Activated CD8-positive, alpha-beta T cell treated with anti-CD3 and anti-CD28 coated beads for 36 hours (primary cell): Measurements from ENCODE around the gene USP17L30. TPM values are rescaled to one million over a fixed set of nuclear protein-coding genes. Genes with fewer than 3 reads are reported as not detected.
"Not testable (repeated sequence)": the region's sequence is repeated elsewhere in the genome, so short reads cannot be mapped to it uniquely, and the experiment has no call there.

ENCODE experiments used
- ATAC-seq: fragments of 200-7000 bp; cut with Tn5 transposase; one replicate; pipeline ENCODE4 v1.10.0; 2021; ENCODE audit warnings: mild to moderate bottlenecking, moderate library complexity
- CTCF ChIA-PET: fragments of 350-600 bp; sonication (Branson Sonifier 250); formaldehyde crosslinking; loops from one replicate; lab custom pipeline; 2021; ENCODE audit warnings: antibody characterized with exemption; lab: Charles Lee
- POLR2A ChIA-PET: fragments of 350-600 bp; sonication (Branson Sonifier 250); formaldehyde crosslinking; loops from one replicate; lab custom pipeline; 2021; ENCODE audit warnings: antibody characterized with exemption; lab: Charles Lee
- DNase-seq: peaks from one replicate; pipeline ENCODE4 v3.0.0-alpha.2; 2020
- H3K27ac Mint-ChIP-seq: one replicate; pipeline ENCODE4 v1.8.0; 2021; ENCODE audit warnings: mild to moderate bottlenecking, mixed read lengths
- H3K27me3 Mint-ChIP-seq: one replicate; pipeline ENCODE4 v1.8.0; 2021; ENCODE audit warnings: mixed read lengths
- H3K36me3 Mint-ChIP-seq: one replicate; pipeline ENCODE4 v1.8.0; 2021; ENCODE audit warnings: low read depth, mixed read lengths
- H3K4me1 Mint-ChIP-seq: one replicate; pipeline ENCODE4 v1.8.0; 2021; ENCODE audit warnings: low read depth, mixed read lengths
- H3K4me3 Mint-ChIP-seq: one replicate; pipeline ENCODE4 v1.8.0; 2021; ENCODE audit warnings: mild to moderate bottlenecking, moderate library complexity, mixed read lengths
- H3K9me3 Mint-ChIP-seq: one replicate; pipeline ENCODE4 v1.8.0; 2021; ENCODE audit warnings: mixed read lengths
- intact Hi-C: fragments of 100-400 bp; cut with micrococcal nuclease; formaldehyde crosslinking; loops from one replicate; pipeline ENCODE4 v1.10.0; 2022
- total RNA-seq, 2 experiments: library from RNA; stranded (reverse); gene quantifications; one replicate each; pipeline ENCODE4 v1.2.3, GENCODE V29; 2021

Gene USP17L30, protein sequence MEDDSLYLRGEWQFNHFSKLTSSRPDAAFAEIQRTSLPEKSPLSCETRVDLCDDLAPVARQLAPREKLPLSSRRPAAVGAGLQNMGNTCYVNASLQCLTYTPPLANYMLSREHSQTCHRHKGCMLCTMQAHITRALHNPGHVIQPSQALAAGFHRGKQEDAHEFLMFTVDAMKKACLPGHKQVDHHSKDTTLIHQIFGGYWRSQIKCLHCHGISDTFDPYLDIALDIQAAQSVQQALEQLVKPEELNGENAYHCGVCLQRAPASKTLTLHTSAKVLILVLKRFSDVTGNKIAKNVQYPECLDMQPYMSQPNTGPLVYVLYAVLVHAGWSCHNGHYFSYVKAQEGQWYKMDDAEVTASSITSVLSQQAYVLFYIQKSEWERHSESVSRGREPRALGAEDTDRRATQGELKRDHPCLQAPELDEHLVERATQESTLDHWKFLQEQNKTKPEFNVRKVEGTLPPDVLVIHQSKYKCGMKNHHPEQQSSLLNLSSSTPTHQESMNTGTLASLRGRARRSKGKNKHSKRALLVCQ
- not detected for total RNA-seq

DNA sequence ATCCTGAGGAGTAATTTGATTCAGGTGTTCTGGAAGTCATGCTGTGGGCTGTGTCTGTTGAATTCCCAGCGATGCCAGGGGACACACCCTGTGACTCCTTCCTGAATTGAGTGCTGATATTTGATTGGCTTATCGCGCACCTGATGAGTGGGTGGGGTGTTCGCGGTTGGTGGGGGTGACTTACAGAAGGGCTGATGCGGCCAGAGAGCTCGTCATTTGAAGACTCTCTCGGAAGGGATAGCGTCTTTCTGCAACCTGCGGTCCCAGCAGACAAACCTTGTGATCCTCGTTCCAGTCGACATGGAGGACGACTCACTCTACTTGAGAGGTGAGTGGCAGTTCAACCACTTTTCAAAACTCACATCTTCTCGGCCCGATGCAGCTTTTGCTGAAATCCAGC lies at the start of gene USP17L30:
TSS of gene USP17L30 (plus strand) at position 301 of the 400 bp plus-strand sequence. CDS start at position 301, 0 bp downstream.
- H3K4me1 Mint-ChIP-seq, H3K27ac Mint-ChIP-seq, H3K36me3 Mint-ChIP-seq, CTCF ChIA-PET, H3K27me3 Mint-ChIP-seq, DNase-seq, H3K9me3 Mint-ChIP-seq, H3K4me3 Mint-ChIP-seq, intact Hi-C loops, ATAC-seq, POLR2A ChIA-PET: not testable (repeated sequence)

DNA sequence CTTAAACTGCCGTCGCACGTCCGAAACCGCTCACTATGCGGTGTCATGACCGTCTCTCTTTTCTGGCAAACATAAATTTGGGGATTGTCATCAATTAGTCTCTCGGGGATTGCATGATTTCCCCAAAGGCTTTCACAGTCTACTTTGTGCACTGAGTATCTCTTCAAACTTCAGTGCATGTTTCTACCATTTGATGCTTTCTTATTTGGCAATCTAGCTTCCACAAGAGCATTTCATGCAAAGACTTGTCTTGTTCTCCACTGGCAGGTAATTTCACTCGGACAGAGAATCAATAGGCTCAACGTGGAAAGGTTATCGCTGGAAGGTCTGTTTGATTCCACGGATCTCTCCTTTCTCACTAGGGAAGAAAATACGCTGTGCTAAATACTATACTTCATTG lies 38.7 kb upstream of the USP17L30 start:
- POLR2A ChIA-PET, intact Hi-C loops, H3K4me1 Mint-ChIP-seq, H3K27ac Mint-ChIP-seq, H3K36me3 Mint-ChIP-seq, DNase-seq, CTCF ChIA-PET, ATAC-seq, H3K4me3 Mint-ChIP-seq, H3K27me3 Mint-ChIP-seq, H3K9me3 Mint-ChIP-seq: not testable (repeated sequence)

DNA sequence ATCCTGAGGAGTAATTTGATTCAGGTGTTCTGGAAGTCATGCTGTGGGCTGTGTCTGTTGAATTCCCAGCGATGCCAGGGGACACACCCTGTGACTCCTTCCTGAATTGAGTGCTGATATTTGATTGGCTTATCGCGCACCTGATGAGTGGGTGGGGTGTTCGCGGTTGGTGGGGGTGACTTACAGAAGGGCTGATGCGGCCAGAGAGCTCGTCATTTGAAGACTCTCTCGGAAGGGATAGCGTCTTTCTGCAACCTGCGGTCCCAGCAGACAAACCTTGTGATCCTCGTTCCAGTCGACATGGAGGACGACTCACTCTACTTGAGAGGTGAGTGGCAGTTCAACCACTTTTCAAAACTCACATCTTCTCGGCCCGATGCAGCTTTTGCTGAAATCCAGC lies 38.1 kb upstream of the USP17L30 start, which contains the start of gene USP17L24:
TSS of gene USP17L24 (plus strand) at position 301 of the 400 bp plus-strand sequence. CDS start at position 301, 0 bp downstream.
- H3K36me3 Mint-ChIP-seq, DNase-seq, H3K27me3 Mint-ChIP-seq: not testable (repeated sequence)

DNA sequence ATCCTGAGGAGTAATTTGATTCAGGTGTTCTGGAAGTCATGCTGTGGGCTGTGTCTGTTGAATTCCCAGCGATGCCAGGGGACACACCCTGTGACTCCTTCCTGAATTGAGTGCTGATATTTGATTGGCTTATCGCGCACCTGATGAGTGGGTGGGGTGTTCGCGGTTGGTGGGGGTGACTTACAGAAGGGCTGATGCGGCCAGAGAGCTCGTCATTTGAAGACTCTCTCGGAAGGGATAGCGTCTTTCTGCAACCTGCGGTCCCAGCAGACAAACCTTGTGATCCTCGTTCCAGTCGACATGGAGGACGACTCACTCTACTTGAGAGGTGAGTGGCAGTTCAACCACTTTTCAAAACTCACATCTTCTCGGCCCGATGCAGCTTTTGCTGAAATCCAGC lies 33.3 kb upstream of the USP17L30 start, which contains the start of gene USP17L25:
TSS of gene USP17L25 (plus strand) at position 301 of the 400 bp plus-strand sequence. CDS start at position 301, 0 bp downstream.
- CTCF ChIA-PET, H3K36me3 Mint-ChIP-seq, H3K27me3 Mint-ChIP-seq, DNase-seq, ATAC-seq, POLR2A ChIA-PET, H3K9me3 Mint-ChIP-seq, H3K4me1 Mint-ChIP-seq, intact Hi-C loops, H3K4me3 Mint-ChIP-seq, H3K27ac Mint-ChIP-seq: not testable (repeated sequence)

More for the DNA sequence above, 38.1 kb upstream of the USP17L30 start, which contains the start of gene USP17L24:
- ATAC-seq, intact Hi-C loops, H3K4me1 Mint-ChIP-seq, H3K27ac Mint-ChIP-seq, H3K9me3 Mint-ChIP-seq, CTCF ChIA-PET, H3K4me3 Mint-ChIP-seq, POLR2A ChIA-PET: not testable (repeated sequence)

DNA sequence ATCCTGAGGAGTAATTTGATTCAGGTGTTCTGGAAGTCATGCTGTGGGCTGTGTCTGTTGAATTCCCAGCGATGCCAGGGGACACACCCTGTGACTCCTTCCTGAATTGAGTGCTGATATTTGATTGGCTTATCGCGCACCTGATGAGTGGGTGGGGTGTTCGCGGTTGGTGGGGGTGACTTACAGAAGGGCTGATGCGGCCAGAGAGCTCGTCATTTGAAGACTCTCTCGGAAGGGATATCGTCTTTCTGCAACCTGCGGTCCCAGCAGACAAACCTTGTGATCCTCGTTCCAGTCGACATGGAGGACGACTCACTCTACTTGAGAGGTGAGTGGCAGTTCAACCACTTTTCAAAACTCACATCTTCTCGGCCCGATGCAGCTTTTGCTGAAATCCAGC lies 28.6 kb upstream of the USP17L30 start, which contains the start of gene USP17L26:
TSS of gene USP17L26 (plus strand) at position 301 of the 400 bp plus-strand sequence. CDS start at position 301, 0 bp downstream.
- ATAC-seq, H3K9me3 Mint-ChIP-seq, H3K4me1 Mint-ChIP-seq, H3K27ac Mint-ChIP-seq, intact Hi-C loops, H3K27me3 Mint-ChIP-seq, POLR2A ChIA-PET, H3K4me3 Mint-ChIP-seq, DNase-seq, H3K36me3 Mint-ChIP-seq, CTCF ChIA-PET: not testable (repeated sequence)

DNA sequence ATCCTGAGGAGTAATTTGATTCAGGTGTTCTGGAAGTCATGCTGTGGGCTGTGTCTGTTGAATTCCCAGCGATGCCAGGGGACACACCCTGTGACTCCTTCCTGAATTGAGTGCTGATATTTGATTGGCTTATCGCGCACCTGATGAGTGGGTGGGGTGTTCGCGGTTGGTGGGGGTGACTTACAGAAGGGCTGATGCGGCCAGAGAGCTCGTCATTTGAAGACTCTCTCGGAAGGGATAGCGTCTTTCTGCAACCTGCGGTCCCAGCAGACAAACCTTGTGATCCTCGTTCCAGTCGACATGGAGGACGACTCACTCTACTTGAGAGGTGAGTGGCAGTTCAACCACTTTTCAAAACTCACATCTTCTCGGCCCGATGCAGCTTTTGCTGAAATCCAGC lies 23.8 kb upstream of the USP17L30 start, which contains the start of gene USP17L5:
TSS of gene USP17L5 (plus strand) at position 301 of the 400 bp plus-strand sequence. CDS start at position 301, 0 bp downstream.
- ATAC-seq, H3K36me3 Mint-ChIP-seq, POLR2A ChIA-PET, H3K4me3 Mint-ChIP-seq, intact Hi-C loops, H3K4me1 Mint-ChIP-seq, H3K27ac Mint-ChIP-seq, H3K9me3 Mint-ChIP-seq, DNase-seq, H3K27me3 Mint-ChIP-seq, CTCF ChIA-PET: not testable (repeated sequence)

DNA sequence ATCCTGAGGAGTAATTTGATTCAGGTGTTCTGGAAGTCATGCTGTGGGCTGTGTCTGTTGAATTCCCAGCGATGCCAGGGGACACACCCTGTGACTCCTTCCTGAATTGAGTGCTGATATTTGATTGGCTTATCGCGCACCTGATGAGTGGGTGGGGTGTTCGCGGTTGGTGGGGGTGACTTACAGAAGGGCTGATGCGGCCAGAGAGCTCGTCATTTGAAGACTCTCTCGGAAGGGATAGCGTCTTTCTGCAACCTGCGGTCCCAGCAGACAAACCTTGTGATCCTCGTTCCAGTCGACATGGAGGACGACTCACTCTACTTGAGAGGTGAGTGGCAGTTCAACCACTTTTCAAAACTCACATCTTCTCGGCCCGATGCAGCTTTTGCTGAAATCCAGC lies 19.1 kb upstream of the USP17L30 start, which contains the start of gene USP17L27:
TSS of gene USP17L27 (plus strand) at position 301 of the 400 bp plus-strand sequence. CDS start at position 301, 0 bp downstream.
- H3K36me3 Mint-ChIP-seq, POLR2A ChIA-PET, H3K4me3 Mint-ChIP-seq, DNase-seq, H3K9me3 Mint-ChIP-seq, H3K27ac Mint-ChIP-seq, CTCF ChIA-PET, H3K27me3 Mint-ChIP-seq, intact Hi-C loops, H3K4me1 Mint-ChIP-seq, ATAC-seq: not testable (repeated sequence)

DNA sequence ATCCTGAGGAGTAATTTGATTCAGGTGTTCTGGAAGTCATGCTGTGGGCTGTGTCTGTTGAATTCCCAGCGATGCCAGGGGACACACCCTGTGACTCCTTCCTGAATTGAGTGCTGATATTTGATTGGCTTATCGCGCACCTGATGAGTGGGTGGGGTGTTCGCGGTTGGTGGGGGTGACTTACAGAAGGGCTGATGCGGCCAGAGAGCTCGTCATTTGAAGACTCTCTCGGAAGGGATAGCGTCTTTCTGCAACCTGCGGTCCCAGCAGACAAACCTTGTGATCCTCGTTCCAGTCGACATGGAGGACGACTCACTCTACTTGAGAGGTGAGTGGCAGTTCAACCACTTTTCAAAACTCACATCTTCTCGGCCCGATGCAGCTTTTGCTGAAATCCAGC lies 14.3 kb upstream of the USP17L30 start, which contains the start of gene USP17L28:
TSS of gene USP17L28 (plus strand) at position 301 of the 400 bp plus-strand sequence. CDS start at position 301, 0 bp downstream.
- DNase-seq, H3K4me3 Mint-ChIP-seq, POLR2A ChIA-PET, ATAC-seq, H3K4me1 Mint-ChIP-seq, intact Hi-C loops, H3K9me3 Mint-ChIP-seq, CTCF ChIA-PET, H3K36me3 Mint-ChIP-seq, H3K27me3 Mint-ChIP-seq, H3K27ac Mint-ChIP-seq: not testable (repeated sequence)

DNA sequence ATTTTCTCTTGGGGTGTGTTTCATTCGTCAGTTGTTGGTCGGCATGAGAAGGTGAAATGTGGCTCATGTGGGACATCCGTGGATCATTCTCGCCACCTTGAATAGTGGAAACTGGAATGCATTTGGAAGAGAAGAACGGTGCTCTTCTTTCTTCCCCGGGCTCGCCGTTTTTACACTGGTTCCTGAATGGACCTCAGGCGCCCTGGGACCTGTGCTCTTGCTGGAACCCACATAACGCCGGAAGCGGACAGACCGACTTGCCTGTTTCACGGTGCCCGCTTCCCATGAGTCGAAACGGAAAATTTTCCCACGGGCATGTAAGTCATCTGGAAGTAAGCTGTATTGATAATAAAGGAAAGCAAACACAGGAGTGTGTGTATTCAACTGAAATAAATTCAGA lies 12.1 kb upstream of the USP17L30 start:
- H3K4me1 Mint-ChIP-seq, H3K9me3 Mint-ChIP-seq, DNase-seq, ATAC-seq, CTCF ChIA-PET, H3K4me3 Mint-ChIP-seq, intact Hi-C loops, H3K36me3 Mint-ChIP-seq, POLR2A ChIA-PET, H3K27me3 Mint-ChIP-seq, H3K27ac Mint-ChIP-seq: not testable (repeated sequence)

DNA sequence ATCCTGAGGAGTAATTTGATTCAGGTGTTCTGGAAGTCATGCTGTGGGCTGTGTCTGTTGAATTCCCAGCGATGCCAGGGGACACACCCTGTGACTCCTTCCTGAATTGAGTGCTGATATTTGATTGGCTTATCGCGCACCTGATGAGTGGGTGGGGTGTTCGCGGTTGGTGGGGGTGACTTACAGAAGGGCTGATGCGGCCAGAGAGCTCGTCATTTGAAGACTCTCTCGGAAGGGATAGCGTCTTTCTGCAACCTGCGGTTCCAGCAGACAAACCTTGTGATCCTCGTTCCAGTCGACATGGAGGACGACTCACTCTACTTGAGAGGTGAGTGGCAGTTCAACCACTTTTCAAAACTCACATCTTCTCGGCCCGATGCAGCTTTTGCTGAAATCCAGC lies 9.6 kb upstream of the USP17L30 start, which contains the start of gene USP17L29:
TSS of gene USP17L29 (plus strand) at position 301 of the 400 bp plus-strand sequence. CDS start at position 301, 0 bp downstream.
- H3K4me3 Mint-ChIP-seq, DNase-seq, intact Hi-C loops, H3K27me3 Mint-ChIP-seq, POLR2A ChIA-PET, H3K4me1 Mint-ChIP-seq, CTCF ChIA-PET, H3K36me3 Mint-ChIP-seq, H3K27ac Mint-ChIP-seq, H3K9me3 Mint-ChIP-seq, ATAC-seq: not testable (repeated sequence)

DNA sequence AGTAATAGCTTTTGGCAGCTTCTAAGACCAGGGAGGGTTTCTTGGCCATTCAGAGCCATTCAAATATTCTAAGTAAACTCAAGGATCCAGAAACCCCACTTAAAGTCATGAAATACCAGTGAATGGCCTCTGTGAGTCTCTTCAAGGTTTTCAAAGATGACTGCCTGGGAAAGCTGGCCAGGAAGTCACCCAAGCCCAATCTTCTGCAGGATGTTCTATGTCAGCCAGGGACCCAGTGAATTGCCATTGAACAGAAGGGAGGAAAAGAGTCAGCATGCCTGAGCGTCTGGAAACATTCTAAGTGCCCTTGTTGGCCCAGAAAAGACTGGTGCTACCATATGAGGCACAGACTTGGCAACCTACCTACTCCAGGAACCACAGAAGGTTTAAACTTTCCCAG lies 17.0 kb downstream of the USP17L30 start:
- H3K4me1 Mint-ChIP-seq, H3K4me3 Mint-ChIP-seq, ATAC-seq, H3K36me3 Mint-ChIP-seq, DNase-seq, intact Hi-C loops, H3K27me3 Mint-ChIP-seq, H3K27ac Mint-ChIP-seq, H3K9me3 Mint-ChIP-seq: not testable (repeated sequence)
- POLR2A ChIA-PET, result interaction anchor here (0.6 kb wide), 1 partner anchor 276 kb away, joined by 3 read pairs; no protein-coding TSS in a partner anchor
- CTCF ChIA-PET, result interaction anchor here (1.4 kb wide), 1 partner anchor 379 kb away, joined by 4 read pairs; no protein-coding TSS in a partner anchor
